GM18505 (cell line): ENCODE measurements around the gene AMMECR1L.
"Not testable (repeated sequence)": the region's sequence is repeated elsewhere in the genome, so short reads cannot be mapped to it uniquely, and the experiment has no call there.

Experiments
- ATAC-seq: cut with Tn5 transposase; IDR thresholded peaks from one replicate; pipeline ENCODE4 v1.9.1; 2021; ENCODE audit not compliant: unreplicated experiment
- POLR2A ChIP-seq: IDR thresholded peaks from 4 replicates; pipeline ENCODE4 v1.6.1; 2011; ENCODE audit warnings: borderline replicate concordance; ENCODE audit not compliant: insufficient read depth, insufficient read length; ENCODE audit errors: extremely low read depth

Gene AMMECR1L

DNA sequence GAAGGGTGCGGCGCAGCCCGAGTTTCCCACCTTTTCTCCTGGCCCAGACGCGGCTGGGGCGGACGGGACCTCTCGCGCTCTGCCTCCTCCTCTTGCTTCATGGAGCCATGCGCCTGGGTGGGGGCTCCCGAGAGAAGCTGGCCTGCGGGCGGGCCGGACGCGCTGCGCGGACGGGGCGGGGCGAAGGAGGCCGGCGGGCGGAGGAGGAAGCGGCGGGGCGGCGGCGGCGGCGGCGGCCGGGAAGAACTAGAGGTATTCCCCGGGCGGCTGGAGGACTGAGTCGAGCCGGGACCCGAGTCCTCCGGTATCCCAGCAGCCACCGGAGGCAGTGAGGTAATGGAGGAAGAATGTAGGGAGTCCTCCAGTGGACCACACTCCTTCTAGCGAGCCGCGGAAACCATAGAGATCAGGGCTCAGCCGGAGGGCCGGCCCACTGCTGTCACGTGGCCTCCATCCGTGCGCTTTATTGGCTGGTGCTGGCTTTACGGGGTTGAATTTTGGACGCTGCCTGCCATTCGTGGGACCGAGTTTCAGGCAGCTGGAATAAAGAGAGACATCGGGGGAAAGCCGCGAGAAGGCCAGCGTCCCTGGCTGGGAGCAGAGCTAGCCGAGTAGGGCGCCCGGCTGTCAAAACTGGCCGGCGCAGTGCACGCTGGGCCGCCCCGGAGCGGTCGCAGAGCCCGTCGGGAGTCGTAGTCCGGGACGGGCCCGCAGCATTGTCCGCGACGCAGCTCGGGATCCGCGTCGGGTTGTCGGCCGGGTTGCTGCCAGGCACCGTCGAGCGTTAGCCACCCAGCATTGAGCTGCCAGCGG, at the start of gene AMMECR1L:
Gene AMMECR1L, minus strand, starts transcription at position 177 of the 813 bp plus-strand sequence. CDS start 11,722 bp downstream, outside the sequence.
- ATAC-seq = peak; percentile 87

DNA sequence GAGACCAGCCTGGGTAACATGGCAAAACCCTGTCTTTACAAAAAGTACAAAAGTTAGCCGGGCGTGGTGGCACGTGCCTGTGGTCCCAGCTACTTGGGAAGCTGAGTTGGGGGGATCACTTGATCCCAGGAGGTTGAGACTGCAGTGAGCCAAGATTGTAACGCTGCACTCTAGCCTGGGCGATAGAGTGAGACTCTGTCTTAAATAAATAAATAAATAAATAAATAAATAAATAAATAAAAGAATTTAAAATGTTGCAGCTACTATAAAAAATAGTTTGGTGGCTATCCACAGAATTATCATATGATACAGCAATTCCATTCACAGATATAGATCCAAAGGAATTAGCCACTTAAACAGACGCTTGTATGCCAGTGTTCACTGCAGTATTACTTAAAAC, 49.6 kb upstream of the AMMECR1L start:
- TF ChIP-seq POLR2A = no peak
- ATAC-seq = no peak

- no peak for TF ChIP-seq POLR2A
- ATAC-seq = no peak
Observed at GRCh38 chr2:127932199-127932876, 46.6 kb upstream of the AMMECR1L start.

- no peak for ATAC-seq
- no peak for TF ChIP-seq POLR2A
Observed at GRCh38 chr2:127929449-127929848, 43.7 kb upstream of the AMMECR1L start.

GRCh38 chr2:127927384-127927783, 41.6 kb upstream of the AMMECR1L start:
- ATAC-seq = no peak
- no peak for TF ChIP-seq POLR2A

DNA sequence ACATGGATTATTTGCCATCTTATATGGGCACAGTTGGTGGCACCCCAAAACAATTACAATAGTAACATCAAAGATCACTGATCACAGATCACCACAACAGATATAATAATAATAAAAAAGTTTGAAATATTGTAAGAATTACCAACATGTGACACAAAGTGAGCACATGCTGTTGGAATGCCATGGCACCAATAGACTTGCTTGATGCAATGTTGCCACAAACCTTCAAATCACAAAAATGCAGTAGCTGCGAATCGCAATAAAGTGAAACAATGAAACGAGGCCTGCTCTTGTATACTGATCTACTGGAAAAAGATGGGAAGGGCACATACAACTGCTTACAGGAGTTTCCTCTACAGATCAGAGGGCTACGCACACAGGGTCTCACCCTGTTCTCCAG, 32.2 kb upstream of the AMMECR1L start:
- TF ChIP-seq POLR2A = no peak
- ATAC-seq = no peak

DNA sequence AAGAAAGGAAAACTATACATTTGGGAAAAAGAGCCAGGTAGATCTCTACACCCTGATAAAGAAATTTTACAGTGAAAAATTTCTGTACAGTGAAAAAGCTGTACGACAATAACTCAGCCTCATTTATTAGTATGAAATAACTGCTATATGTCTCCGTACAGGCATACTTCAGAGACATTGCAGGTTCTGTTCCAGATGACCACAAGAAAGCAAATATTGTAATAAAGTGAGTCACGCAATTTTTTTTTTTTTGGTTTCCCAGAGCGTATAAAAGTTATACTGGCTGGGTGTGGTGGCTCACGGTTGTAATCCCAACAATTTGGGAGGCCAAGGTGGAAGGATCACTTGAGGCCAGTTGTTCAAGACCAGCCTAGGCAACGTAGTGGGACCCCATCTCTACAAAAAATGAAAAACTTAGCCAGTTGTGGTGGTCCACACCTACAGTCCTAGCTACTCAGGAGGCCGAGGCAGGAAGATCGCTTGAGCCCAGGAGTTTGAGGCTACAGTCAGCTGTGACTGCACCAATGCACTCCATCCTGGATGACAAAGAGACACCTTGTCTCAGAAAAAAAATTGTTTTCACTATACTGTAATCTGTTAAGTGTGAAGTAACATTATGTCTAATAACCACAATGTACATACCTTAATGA, 28.2 kb upstream of the AMMECR1L start:
- TF ChIP-seq POLR2A = no peak
- no peak for ATAC-seq

- no peak for TF ChIP-seq POLR2A
- no peak for ATAC-seq
Observed at GRCh38 chr2:127911737-127912136, 26.0 kb upstream of the AMMECR1L start.

GRCh38 chr2:127910415-127910814, 24.7 kb upstream of the AMMECR1L start:
- TF ChIP-seq POLR2A = no peak
- ATAC-seq = no peak

DNA sequence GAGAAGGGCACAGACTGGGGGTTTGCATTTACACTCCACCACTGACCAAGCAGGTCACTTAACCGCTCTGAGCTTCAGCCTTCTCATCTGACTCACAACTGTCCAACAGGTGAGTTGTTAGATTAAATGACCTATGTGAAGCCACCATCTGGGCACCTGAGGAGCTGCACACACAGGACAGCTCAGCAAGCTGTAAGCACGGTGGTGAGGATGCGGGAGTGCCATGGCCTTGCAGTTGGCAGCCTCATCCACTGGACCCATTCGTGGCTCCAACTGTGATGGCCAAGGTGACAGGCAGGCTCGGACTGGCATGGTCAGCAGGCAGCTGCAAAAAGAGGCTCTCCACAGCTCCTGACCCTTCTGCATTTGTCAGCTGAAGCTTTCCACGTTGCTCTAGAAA, 23.3 kb upstream of the AMMECR1L start:
- TF ChIP-seq POLR2A = no peak
- no peak for ATAC-seq

DNA sequence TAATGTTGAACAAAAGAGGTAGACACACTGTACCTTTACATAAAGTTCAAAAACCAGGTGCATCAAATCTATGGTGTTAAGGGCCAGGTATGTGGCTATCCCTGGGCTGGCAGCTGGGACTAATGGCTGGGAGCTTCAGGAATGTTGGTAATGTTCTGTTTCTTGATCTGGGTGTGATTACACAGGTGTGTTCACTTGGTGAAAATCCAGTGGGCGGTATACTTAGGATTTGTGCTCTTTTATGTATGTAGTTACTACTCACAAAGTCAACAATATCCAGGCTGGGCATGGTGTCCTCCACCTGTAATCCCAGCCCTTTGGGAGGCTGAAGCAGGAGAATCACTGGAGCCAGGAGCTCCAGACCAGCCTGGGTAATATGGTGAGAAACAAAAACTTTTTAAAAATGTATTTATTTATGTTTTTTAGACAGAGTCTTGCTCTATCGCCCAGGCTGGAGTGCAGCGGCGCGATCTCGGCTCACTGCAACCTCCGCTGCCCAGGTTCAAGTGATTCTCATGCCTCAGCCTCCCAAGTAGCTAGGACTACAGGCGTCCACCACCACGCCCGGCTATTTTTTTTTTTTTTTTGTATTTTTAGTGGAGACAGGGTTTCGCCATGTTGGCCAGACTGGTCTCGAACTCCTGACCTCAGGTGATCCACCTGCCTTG, 22.1 kb upstream of the AMMECR1L start:
- ATAC-seq = not testable (repeated sequence)

- TF ChIP-seq POLR2A = no peak
- ATAC-seq = no peak
Observed at GRCh38 chr2:127906206-127906926, 20.6 kb upstream of the AMMECR1L start.
